NCI-H226 (cell line): ENCODE results near the gene RHBDD2.

ENCODE experiments used
- DNase-seq: peaks from one replicate; pipeline ENCODE4 v3.0.0-alpha.2; 2015

RHBDD2 gene

DNA sequence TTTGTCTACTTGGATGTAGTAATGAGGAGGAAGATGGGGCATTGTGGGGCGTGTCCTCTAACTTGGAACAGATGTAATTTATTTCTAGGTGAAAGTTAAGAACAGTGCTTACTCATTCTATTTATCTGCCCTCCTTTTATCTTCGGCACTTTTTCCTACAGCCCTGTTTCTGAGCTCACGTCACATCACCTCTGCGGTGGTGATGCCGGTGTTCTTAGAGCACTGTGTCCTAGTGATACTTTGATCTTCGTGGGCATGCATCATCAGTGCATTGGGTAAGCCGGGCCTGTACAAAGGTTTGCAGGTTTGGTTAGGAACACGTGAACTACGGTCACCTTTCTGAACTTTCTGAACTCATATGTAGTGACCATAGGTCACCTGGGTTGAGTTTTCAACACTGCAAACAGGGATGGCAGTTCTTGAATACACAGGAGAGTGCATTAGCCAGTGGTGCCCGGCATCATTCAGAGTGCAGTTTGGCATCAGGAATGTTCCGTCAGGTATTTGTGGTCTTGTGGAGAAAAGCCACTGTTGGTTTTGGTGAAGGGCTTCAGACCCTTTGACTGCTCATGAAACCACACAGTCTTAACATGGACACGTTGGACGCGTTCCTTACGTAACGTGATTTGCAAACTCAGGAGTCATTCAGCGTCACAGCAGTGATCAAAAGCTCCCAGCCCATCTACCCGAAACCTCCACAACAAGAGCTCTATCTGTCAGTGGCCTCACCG lies 41.8 kb downstream of the RHBDD2 start:
- DNase-seq, result no peak

DNA sequence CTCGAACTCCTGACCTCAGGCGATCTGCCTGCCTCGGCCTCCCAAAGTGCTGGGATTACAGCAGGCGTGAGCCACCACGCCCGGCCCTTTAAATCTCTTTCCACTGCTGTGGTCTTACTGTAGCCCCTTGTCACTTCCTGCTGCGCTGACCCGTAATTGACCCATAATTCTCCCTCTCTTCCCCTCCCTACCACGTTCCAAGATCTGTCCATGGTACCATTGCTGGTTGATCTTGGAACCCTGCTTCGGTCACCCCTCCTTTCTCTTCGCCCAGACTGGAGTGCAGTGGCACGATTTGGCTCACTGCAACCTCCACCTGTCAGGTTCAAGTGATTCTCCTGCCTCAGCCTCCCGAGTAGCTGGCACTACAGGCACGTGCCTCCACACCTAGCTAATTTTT lies 42.6 kb downstream of the RHBDD2 start:
- DNase-seq, result no peak

DNA sequence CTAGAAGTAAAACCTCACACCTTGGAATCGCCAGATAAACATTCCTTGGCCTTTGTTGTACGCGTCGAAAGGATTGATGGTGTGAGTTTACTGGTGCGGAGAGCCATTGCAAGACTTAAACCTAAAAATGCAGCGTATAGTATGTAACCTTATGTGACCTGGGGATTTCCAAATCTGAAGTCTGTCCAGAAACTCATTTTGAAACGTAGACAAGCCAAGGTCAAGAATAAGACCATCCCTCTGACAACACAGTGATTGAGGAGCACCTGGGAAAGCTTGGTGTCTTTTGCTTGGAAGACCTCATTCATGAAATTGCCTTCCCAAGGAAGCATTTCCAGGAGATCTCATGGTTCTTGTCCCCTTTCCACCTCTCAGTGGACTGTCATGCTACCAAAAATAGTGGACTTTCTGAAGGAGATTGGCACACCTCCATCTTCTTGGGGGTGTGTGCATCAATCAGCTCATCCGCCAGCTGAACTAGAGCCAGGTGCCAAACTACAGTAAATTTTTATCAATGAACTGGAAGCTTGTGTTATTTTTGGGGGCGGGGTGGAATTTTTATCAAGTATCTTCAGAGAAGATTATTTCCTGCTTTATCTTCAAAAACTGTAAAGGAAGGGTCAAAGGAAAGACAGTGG lies 44.3 kb downstream of the RHBDD2 start:
- DNase-seq, result no peak

DNA sequence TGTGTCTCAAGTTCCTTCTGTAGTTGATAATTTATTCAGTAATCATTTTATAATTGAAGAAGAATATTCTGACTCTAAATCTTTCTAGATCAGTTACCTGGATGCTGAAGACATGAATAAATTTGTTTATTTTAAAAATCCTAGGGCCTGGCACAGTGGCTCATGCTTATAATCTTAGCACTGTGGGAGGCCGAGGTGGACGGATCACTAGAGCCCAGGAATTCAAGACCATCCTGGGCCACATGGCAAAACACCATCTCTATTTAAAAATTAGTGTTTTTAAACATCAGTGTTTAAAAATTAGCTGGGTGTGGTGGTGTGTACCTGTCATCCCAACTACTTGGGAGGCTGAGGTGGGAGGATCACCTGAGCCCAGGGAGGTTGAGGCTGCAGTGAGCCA lies 45.4 kb downstream of the RHBDD2 start:
- DNase-seq, result no peak

DNA sequence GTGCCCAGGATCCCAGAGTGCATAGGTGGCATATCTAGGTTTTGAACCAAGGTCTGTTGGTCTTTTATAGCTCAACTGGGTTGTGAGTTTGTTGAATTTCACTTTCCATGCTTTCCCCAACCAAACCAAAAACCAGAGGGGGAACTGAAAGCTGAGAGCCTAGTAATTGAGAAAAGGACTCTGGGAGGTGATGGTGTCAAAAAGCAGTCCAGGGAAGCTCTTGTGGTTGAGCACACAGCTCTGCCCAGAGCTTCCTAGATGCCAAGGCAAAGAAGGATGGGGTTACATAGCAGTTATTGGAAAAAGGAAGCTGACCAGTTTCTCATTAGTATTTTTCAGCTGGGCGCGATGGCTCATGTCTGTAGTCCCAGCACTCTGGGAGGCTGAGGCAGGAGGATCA lies 46.1 kb downstream of the RHBDD2 start:
- DNase-seq, result no peak

DNA sequence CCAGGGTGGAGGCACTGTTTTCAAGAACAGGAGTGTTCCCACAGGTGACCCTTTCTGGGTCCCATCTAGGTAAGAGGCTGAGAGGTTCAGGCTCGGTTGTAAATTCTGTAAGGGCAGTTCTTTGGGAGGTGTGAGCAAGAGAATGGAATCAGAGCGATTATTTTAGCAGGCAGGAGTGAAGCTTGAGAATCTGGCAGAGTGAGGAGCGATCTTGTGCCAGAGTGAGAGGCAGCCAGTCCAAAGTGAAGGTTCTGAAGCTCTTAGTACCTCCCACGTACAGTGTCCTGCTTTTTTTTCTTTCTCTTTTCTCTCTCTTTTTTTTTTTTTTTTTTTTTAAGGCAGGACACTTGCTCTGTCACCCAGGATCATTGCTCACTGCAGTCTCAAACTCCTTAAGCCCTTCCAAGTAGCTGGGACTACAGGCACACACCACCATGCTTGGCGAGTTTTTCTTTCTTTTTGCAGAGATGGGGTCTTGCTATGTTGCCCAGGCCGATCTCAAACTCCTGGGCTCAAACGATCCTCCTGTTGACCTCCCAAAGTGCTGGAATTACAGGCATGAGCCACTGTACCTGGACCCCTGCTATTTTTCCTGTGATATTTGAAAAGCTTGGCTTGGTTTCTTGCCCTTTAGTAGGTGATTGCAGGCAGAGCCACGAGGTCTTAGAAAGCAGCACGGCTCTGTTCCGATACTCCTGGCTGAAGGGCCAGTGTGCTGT lies 47.0 kb downstream of the RHBDD2 start:
- DNase-seq, result no peak

DNA sequence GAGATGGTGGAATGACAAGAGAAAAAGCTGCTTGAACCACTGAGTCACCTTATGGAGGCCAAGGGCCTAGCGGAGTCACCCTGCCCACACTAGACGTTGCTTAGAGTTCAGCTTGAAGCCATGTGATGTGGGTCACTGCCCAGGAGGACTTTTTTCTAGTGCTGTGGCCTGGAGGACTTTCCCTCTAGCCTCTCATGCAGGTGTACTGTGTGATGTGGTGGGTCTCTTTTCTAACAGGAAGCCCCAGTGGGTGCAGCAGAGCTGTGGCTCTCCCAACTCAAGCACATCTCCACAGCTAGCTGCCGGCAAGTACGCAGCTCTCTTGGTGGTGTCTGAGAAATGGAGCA lies 49.7 kb downstream of the RHBDD2 start:
- no peak for DNase-seq

DNA sequence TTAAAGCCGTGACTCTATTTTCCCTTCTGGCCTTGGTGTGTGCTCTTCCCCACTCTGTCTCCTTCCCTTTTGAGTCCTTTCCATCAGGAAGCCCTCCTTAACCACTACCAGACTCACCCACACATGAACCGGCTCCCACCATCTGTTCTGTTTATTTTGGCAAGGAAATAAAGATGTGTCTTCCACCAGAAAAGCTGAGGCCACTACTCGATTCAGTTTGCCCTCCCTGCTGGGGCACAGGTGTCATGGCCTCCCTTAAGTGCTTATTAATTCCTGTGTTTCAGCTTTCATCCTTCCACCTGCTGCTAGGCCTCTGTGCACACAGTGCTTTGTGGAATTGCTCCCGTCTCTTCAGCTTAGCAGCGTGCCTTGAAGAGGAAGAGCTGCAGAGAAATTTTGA lies 52.8 kb downstream of the RHBDD2 start:
- DNase-seq, result no peak

DNA sequence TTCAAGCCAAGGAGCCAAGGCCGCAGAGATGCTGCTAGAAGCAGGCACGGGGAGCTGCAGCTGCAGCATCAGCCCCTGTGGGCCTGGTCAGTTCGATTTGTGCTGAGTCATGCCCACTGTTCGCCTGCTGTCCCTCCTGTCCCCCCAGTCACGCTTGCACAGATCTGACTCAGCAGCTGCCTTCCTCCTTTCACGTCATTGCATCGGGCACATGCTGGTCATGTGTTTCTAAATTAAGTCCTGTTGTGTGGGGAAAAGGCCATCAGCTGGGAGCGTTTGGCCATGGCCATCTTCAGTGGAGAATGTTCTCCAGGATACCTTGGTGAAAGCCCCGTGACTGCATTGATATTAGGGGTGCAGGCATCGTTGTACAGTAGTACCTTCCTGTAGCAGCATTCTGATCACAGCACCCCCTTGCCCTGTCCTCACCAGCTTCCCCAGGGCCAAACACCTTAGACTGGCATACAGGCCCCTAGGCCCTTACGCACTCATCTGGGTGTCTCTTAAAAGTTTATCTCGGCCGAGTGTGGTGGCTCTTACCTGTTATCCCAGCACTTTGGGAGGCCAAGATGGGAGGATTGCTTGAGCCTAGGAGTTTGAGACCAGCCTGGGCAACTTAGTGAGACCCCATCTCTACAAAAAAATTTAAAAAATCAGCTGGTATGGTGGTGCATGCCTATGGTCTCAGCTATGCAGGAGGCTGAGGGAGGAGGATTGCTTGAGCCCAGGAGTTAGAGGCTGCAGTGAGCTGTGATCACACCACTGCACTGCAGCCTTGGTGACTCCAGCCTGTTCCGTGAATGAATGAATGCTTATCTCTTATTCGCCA lies 59.3 kb downstream of the RHBDD2 start:
- no peak for DNase-seq
